ENCODE measurements around the gene MRPS26. TPM values are rescaled to one million over a fixed set of nuclear protein-coding genes. Genes with fewer than 3 reads are reported as not detected.
"Not testable (repeated sequence)": the region's sequence is repeated elsewhere in the genome, so short reads cannot be mapped to it uniquely, and the experiment has no call there.

MRPS26 gene
- total and polyA plus RNA-seq, 8 donors: 4.5 to 102 (median 56.6) TPM

DNA sequence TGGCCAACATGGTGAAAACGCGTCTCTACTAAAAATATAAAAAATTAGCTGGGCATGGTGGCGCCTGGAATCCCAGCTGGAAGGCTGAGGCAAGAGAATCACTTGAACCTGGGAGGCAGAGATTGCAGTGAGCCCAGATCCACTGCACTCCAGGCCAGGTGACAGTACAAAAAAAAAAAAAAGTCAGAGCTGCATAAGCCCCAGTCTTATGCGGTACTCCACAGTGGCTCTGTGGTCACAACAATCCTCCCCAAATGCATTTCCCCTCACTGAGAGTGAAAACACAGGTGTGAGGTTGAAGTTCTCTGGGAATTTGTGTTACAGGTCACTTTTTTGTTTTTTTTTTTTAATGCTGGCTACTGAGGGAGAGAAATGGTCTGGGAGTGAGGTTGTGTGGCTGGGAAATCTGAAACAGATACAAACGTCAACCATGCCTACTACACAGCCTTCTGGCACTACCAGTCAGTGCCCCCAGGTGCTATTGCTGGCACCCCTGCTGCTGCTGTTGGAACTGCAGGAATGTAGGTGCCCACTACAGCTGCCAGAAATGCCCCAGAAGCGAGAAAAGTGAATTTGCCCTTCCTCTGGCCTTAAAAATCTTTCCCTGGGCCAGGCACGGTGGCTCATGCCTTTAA lies 5.7 kb downstream of the MRPS26 start:
- no peak for DNase-seq
- no peaks in the 10 kb centered on the region for H3K27me3 ChIP-seq
- no peak for TF ChIP-seq POLR2AphosphoS5 (IDR thresholded peaks at IDR 0.05)
- TF ChIP-seq POLR2A (IDR thresholded peaks at IDR 0.05): no peak
- TF ChIP-seq, protein P1, sequence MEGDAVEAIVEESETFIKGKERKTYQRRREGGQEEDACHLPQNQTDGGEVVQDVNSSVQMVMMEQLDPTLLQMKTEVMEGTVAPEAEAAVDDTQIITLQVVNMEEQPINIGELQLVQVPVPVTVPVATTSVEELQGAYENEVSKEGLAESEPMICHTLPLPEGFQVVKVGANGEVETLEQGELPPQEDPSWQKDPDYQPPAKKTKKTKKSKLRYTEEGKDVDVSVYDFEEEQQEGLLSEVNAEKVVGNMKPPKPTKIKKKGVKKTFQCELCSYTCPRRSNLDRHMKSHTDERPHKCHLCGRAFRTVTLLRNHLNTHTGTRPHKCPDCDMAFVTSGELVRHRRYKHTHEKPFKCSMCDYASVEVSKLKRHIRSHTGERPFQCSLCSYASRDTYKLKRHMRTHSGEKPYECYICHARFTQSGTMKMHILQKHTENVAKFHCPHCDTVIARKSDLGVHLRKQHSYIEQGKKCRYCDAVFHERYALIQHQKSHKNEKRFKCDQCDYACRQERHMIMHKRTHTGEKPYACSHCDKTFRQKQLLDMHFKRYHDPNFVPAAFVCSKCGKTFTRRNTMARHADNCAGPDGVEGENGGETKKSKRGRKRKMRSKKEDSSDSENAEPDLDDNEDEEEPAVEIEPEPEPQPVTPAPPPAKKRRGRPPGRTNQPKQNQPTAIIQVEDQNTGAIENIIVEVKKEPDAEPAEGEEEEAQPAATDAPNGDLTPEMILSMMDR (IDR thresholded peaks at IDR 0.05): no peak
- TF ChIP-seq EP300 (IDR thresholded peaks at IDR 0.05): no peak
- H3K36me3 ChIP-seq: peaks cover 22 to 39% (median 32%) of the 10 kb centered on the region in 4 donors
- H3K9me3 ChIP-seq: no peaks in the 10 kb centered on the region
- intact Hi-C loops (cut with DNase I; ENCODE audit: low total_unique reads): loop anchor here (10.0 kb wide), 1 partner anchor 63 kb away; no protein-coding TSS in a partner anchor
- H3K27ac ChIP-seq: no peak overlapping the region
- 55 to 64% (median 57%) methylated on average over 7 of the region's 7 CpGs for WGBS, 5 donors
- no peak overlapping the region for H3K4me3 ChIP-seq
- H3K4me1 ChIP-seq: peaks cover 10 to 20% (median 15%) of the 10 kb centered on the region in 4 donors

GRCh38 chr20:3059489-3059888 lies 13.6 kb downstream of the MRPS26 start:
- H3K4me3 ChIP-seq: no peak overlapping the region
- no peaks in the 10 kb centered on the region for H3K27me3 ChIP-seq
- 84 to 94% (median 93%) methylated on average over 3 of the region's 3 CpGs for WGBS, 5 donors
- DNase-seq: no peak
- H3K27ac ChIP-seq: no peak overlapping the region
- H3K36me3 ChIP-seq: no peaks in the 10 kb centered on the region
- no peaks in the 10 kb centered on the region for H3K9me3 ChIP-seq
- no peak for TF ChIP-seq EP300 (IDR thresholded peaks at IDR 0.05)
- no peak for TF ChIP-seq POLR2A (IDR thresholded peaks at IDR 0.05)
- TF ChIP-seq POLR2AphosphoS5 (IDR thresholded peaks at IDR 0.05): no peak
- TF ChIP-seq, protein P1 (IDR thresholded peaks at IDR 0.05): no peak
- intact Hi-C loops (cut with DNase I; ENCODE audit: low total_unique reads): loop anchor here (10.0 kb wide), 1 partner anchor 55 kb away; no protein-coding TSS in a partner anchor
- H3K4me1 ChIP-seq: no peaks in the 10 kb centered on the region

- H3K4me3 ChIP-seq; H3K27me3 ChIP-seq; H3K36me3 ChIP-seq; intact Hi-C loops (cut with DNase I; ENCODE audit: low total_unique reads); H3K27ac ChIP-seq; H3K4me1 ChIP-seq; DNase-seq; H3K9me3 ChIP-seq: not testable (repeated sequence)
- 72 to 85% (median 82%) methylated on average over 6 of the region's 6 CpGs for WGBS, 5 donors
Observed at GRCh38 chr20:3064119-3064518, 18.3 kb downstream of the MRPS26 start.

- Histone ChIP-seq H3K9me3 (no peaks in the 10 kb centered on the region), H3K27ac (no peak overlapping the region), H3K4me3 (no peak overlapping the region), H3K36me3 (no peaks in the 10 kb centered on the region), H3K4me1 (peaks cover 10 to 13% (median 12%) of the 10 kb centered on the region in 4 donors), H3K27me3 (peaks cover 5 to 21% (median 15%) of the 10 kb centered on the region in 3 donors)
- intact Hi-C loops (cut with DNase I; ENCODE audit: low total_unique reads): no loop called here
- TF ChIP-seq, protein P1 (IDR thresholded peaks at IDR 0.05): no peak
- TF ChIP-seq POLR2AphosphoS5 (IDR thresholded peaks at IDR 0.05) (no peak), POLR2A (IDR thresholded peaks at IDR 0.05) (no peak), EP300 (IDR thresholded peaks at IDR 0.05) (no peak)
- no peak for DNase-seq
- 63 to 76% (median 70%) methylated on average over 23 of the region's 23 CpGs for WGBS, 5 donors
Observed at GRCh38 chr20:3067139-3068014, 21.5 kb downstream of the MRPS26 start.

Data from stomach (tissue), 9 donors.